ENCODE results near the gene XRN2.

The XRN2 gene

GRCh38 chr20:21393816-21394519 is 90.8 kb downstream of the XRN2 start:
- Histone ChIP-seq H3K27me3 (ENCODE audit: control insufficient read depth, insufficient read depth, low read length) (peaks cover 12% of the 10 kb centered on the region), H3K4me3 (ENCODE audit: low read depth, low read length) (no peak overlapping the region), H3K27ac (no peak overlapping the region), H3K36me3 (ENCODE audit: control insufficient read depth, insufficient read depth, low read length) (peaks cover 4% of the 10 kb centered on the region), H3K4me1 (peaks cover 2% of the 10 kb centered on the region), H3K9me3 (ENCODE audit: control insufficient read depth, low read length) (no peaks in the 10 kb centered on the region), H3K9ac (no peak overlapping the region), H3K4me2 (ENCODE audit: low read length) (no peak overlapping the region), H2AFZ (no peak overlapping the region), H3K79me2 (no peaks in the 10 kb centered on the region)
- TF ChIP-seq CTCF (IDR thresholded peaks at IDR 0.05): no peak

- no peaks in the 10 kb centered on the region for H3K4me1 ChIP-seq
- H3K9me3 ChIP-seq (ENCODE audit: control insufficient read depth, low read length): no peaks in the 10 kb centered on the region
- no peak overlapping the region for H3K9ac ChIP-seq
- peaks cover 13% of the 10 kb centered on the region for H3K27me3 ChIP-seq (ENCODE audit: control insufficient read depth, insufficient read depth, low read length)
- H3K79me2 ChIP-seq: no peaks in the 10 kb centered on the region
- H3K36me3 ChIP-seq (ENCODE audit: control insufficient read depth, insufficient read depth, low read length): peaks cover 4% of the 10 kb centered on the region
- H2AFZ ChIP-seq: no peak overlapping the region
- H3K4me3 ChIP-seq (ENCODE audit: low read depth, low read length): no peak overlapping the region
- no peak for TF ChIP-seq CTCF (IDR thresholded peaks at IDR 0.05)
- no peak overlapping the region for H3K27ac ChIP-seq
- no peak overlapping the region for H3K4me2 ChIP-seq (ENCODE audit: low read length)
These were observed 91.4 kb downstream of the XRN2 start for GRCh38 chr20:21394551-21394950.

GRCh38 chr20:21395051-21395665 is 92.0 kb downstream of the XRN2 start:
- no peaks in the 10 kb centered on the region for H3K79me2 ChIP-seq
- no peak for TF ChIP-seq CTCF (IDR thresholded peaks at IDR 0.05)

GRCh38 chr20:21395666-21396598 is 92.8 kb downstream of the XRN2 start:
- Histone ChIP-seq H3K4me2 (ENCODE audit: low read length) (no peak overlapping the region), H3K27me3 (ENCODE audit: control insufficient read depth, insufficient read depth, low read length) (peaks cover 13% of the 10 kb centered on the region), H3K36me3 (ENCODE audit: control insufficient read depth, insufficient read depth, low read length) (peaks cover 4% of the 10 kb centered on the region), H3K4me1 (no peaks in the 10 kb centered on the region), H3K27ac (no peak overlapping the region), H3K9me3 (ENCODE audit: control insufficient read depth, low read length) (no peaks in the 10 kb centered on the region), H3K79me2 (no peaks in the 10 kb centered on the region), H3K4me3 (ENCODE audit: low read depth, low read length) (no peak overlapping the region), H3K9ac (no peak overlapping the region), H2AFZ (no peak overlapping the region)
- no peak for TF ChIP-seq CTCF (IDR thresholded peaks at IDR 0.05)

More at GRCh38 chr20:21395051-21395665, 92.0 kb downstream of the XRN2 start:
- H3K4me1 ChIP-seq: no peaks in the 10 kb centered on the region
- H3K27me3 ChIP-seq (ENCODE audit: control insufficient read depth, insufficient read depth, low read length): peaks cover 13% of the 10 kb centered on the region
- peaks cover 4% of the 10 kb centered on the region for H3K36me3 ChIP-seq (ENCODE audit: control insufficient read depth, insufficient read depth, low read length)
- H3K27ac ChIP-seq: no peak overlapping the region
- no peak overlapping the region for H3K4me2 ChIP-seq (ENCODE audit: low read length)
- no peaks in the 10 kb centered on the region for H3K9me3 ChIP-seq (ENCODE audit: control insufficient read depth, low read length)
- H3K4me3 ChIP-seq (ENCODE audit: low read depth, low read length): no peak overlapping the region
- no peak overlapping the region for H3K9ac ChIP-seq
- H2AFZ ChIP-seq: no peak overlapping the region
